Vagina (tissue), 2 donors: ENCODE measurements around the gene KDM4C.

Experiments
- POLR2A ChIP-seq, 2 donors: fragments of 450-650 bp; IDR thresholded peaks; one replicate each; pipeline ENCODE4 v1.6.1; 2017; ENCODE audit warnings: antibody characterized with exemption in 2 of 2, mild to moderate bottlenecking in 2 of 2, moderate library complexity in 2 of 2
- TF ChIP-seq, protein P1 (sequence below), 3 experiments: fragments of 450-650 bp in 2 of 3; fragments of 200-600 bp in 1 of 3; sonication (generic) in 1 of 3; IDR thresholded peaks; one replicate each; pipeline ENCODE4 v1.5.1; 2017 to 2019; ENCODE audit warnings: antibody characterized with exemption in 3 of 3, mild to moderate bottlenecking in 2 of 3, moderate library complexity in 2 of 3

DNA sequence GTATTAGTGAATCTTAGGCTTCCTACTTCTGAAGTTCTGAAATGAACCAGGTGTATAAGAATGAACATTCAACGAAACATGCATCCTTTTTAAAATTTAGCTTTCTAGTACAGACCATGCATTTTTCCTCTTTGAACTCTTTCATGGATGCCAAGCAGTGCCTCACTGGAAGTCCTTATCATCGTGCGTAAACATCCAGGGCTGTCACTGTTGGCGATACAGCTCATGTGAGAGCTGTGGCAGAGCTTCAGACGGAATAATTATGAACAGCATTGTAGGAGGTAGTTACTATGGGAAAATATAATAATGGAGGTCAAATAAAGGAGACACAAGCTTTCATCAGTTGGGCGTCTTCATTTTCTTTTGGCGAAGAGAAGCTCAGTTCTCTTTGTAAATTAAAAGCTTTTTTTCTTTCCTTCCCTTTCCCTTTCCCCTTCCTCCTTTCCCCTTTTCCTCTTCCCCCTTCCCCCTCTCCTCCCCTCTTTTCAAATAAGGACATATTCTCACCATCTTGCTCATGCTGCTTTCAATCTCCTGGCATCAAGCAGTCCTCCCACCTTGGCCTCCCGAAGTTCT is 167.3 kb downstream of the KDM4C start:
- no peak for TF ChIP-seq POLR2A (IDR thresholded peaks at IDR 0.05)
- TF ChIP-seq, protein P1, sequence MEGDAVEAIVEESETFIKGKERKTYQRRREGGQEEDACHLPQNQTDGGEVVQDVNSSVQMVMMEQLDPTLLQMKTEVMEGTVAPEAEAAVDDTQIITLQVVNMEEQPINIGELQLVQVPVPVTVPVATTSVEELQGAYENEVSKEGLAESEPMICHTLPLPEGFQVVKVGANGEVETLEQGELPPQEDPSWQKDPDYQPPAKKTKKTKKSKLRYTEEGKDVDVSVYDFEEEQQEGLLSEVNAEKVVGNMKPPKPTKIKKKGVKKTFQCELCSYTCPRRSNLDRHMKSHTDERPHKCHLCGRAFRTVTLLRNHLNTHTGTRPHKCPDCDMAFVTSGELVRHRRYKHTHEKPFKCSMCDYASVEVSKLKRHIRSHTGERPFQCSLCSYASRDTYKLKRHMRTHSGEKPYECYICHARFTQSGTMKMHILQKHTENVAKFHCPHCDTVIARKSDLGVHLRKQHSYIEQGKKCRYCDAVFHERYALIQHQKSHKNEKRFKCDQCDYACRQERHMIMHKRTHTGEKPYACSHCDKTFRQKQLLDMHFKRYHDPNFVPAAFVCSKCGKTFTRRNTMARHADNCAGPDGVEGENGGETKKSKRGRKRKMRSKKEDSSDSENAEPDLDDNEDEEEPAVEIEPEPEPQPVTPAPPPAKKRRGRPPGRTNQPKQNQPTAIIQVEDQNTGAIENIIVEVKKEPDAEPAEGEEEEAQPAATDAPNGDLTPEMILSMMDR (IDR thresholded peaks at IDR 0.05): no peak
